GM18519 (cell line): ENCODE measurements around the gene CLDN3.
"Not testable (repeated sequence)": the region's sequence is repeated elsewhere in the genome, so short reads cannot be mapped to it uniquely, and the experiment has no call there.

Experiments used
- ATAC-seq: cut with Tn5 transposase; IDR thresholded peaks from one replicate; pipeline ENCODE4 v1.9.1; 2021; ENCODE audit warnings: mild to moderate bottlenecking, moderate library complexity; ENCODE audit not compliant: unreplicated experiment, low FRiP score

CLDN3 gene

GRCh38 chr7:73738612-73739386 is 31.3 kb downstream of the CLDN3 start, which contains the start of gene ABHD11:
TSS of gene ABHD11 (minus strand) at chr7:73738802. CDS start at chr7:73738770, 32 bp downstream.
- peak; percentile 75 for ATAC-seq

GRCh38 chr7:73738220-73738611 is 31.9 kb downstream of the CLDN3 start:
- no peak for ATAC-seq

GRCh38 chr7:73737491-73738219 is 32.4 kb downstream of the CLDN3 start:
- no peak for ATAC-seq

- no peak for ATAC-seq
Observed at GRCh38 chr7:73736885-73737284, 33.2 kb downstream of the CLDN3 start.

GRCh38 chr7:73735528-73735905 is 34.6 kb downstream of the CLDN3 start:
- no peak for ATAC-seq

GRCh38 chr7:73734619-73735527 is 35.2 kb downstream of the CLDN3 start:
- ATAC-seq, result no peak

- ATAC-seq, result no peak
Observed at GRCh38 chr7:73732397-73732796, 37.7 kb downstream of the CLDN3 start.

GRCh38 chr7:73730485-73730884 is 39.6 kb downstream of the CLDN3 start:
- no peak for ATAC-seq

GRCh38 chr7:73728551-73728950 is 41.5 kb downstream of the CLDN3 start:
- no peak for ATAC-seq

GRCh38 chr7:73727952-73728351 is 42.1 kb downstream of the CLDN3 start:
- no peak for ATAC-seq

- ATAC-seq, result no peak
Observed at GRCh38 chr7:73726083-73726466, 44.0 kb downstream of the CLDN3 start.

- no peak for ATAC-seq
Observed at GRCh38 chr7:73723813-73724212, 46.3 kb downstream of the CLDN3 start.

GRCh38 chr7:73722785-73723184 is 47.3 kb downstream of the CLDN3 start:
- ATAC-seq, result no peak

GRCh38 chr7:73722182-73722581 is 47.9 kb downstream of the CLDN3 start:
- ATAC-seq, result not testable (repeated sequence)

GRCh38 chr7:73721377-73721817 is 48.7 kb downstream of the CLDN3 start:
- no peak for ATAC-seq

- ATAC-seq, result not testable (repeated sequence)
Observed at GRCh38 chr7:73720443-73720842, 49.6 kb downstream of the CLDN3 start.

- no peak for ATAC-seq
Observed at GRCh38 chr7:73719806-73720169, 50.3 kb downstream of the CLDN3 start.
